ENCODE measurements around the gene RNF130. TPM values are rescaled to one million over a fixed set of nuclear protein-coding genes. Genes with fewer than 3 reads are reported as not detected.

The RNF130 gene
- total RNA-seq, 1 experiment from 2014 or later: 31.8 TPM

- TF ChIP-seq, protein P1, sequence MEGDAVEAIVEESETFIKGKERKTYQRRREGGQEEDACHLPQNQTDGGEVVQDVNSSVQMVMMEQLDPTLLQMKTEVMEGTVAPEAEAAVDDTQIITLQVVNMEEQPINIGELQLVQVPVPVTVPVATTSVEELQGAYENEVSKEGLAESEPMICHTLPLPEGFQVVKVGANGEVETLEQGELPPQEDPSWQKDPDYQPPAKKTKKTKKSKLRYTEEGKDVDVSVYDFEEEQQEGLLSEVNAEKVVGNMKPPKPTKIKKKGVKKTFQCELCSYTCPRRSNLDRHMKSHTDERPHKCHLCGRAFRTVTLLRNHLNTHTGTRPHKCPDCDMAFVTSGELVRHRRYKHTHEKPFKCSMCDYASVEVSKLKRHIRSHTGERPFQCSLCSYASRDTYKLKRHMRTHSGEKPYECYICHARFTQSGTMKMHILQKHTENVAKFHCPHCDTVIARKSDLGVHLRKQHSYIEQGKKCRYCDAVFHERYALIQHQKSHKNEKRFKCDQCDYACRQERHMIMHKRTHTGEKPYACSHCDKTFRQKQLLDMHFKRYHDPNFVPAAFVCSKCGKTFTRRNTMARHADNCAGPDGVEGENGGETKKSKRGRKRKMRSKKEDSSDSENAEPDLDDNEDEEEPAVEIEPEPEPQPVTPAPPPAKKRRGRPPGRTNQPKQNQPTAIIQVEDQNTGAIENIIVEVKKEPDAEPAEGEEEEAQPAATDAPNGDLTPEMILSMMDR (IDR thresholded peaks at IDR 0.05; ENCODE audit: unreplicated experiment): no peak
- ChIA-PET CTCF (no interaction called here), POLR2A (interaction anchor here (0.5 kb wide), 1 partner anchor 482 kb away, joined by 3 read pairs; no protein-coding TSS in a partner anchor)
- no TSS peak for BruUV-seq (replicated peaks)
- Mint-ChIP-seq H3K4me1 (ENCODE audit: insufficient read depth, unreplicated experiment) (peaks cover 10% of the 10 kb centered on the region), H3K27me3 (ENCODE audit: insufficient read depth, unreplicated experiment) (peaks cover 21% of the 10 kb centered on the region), H3K27ac (ENCODE audit: low read depth, unreplicated experiment) (no peak overlapping the region), H3K9me3 (ENCODE audit: unreplicated experiment) (no peaks in the 10 kb centered on the region), H3K4me3 (ENCODE audit: unreplicated experiment) (no peak overlapping the region), H3K36me3 (ENCODE audit: insufficient read depth, unreplicated experiment) (no peaks in the 10 kb centered on the region)
- DNase-seq (ENCODE audit: unreplicated experiment): no peak
- intact Hi-C loops (cut with micrococcal nuclease): no loop called here
These were observed 47.7 kb upstream of the RNF130 start for GRCh38 chr5:180119031-180119902.

DNA sequence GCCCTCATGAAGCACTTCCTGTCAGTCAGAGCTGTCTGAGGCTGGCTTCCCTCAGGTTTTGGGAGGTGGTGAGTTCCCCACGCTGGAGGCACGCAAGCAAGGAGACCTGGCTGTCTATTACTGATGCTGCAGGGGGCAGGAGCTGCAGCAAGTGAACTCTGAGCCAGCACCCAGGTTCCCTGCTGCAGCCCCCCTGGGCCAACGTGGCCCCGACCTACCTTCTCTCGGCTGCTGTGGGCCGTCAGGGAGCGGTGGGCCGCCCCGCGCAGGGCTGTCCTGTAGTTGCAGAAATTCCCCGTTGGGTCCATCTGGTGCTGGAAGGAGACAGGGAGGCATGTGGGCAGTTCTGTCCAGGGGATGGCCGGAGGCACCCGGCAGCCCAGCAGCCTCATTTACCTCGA is 46.8 kb upstream of the RNF130 start:
- H3K4me3 Mint-ChIP-seq (ENCODE audit: unreplicated experiment): no peak overlapping the region
- POLR2A ChIA-PET: interaction anchor here (0.9 kb wide), 1 partner anchor 536 kb away, joined by 3 read pairs; no protein-coding TSS in a partner anchor
- peaks cover 12% of the 10 kb centered on the region for H3K27me3 Mint-ChIP-seq (ENCODE audit: insufficient read depth, unreplicated experiment)
- H3K36me3 Mint-ChIP-seq (ENCODE audit: insufficient read depth, unreplicated experiment): no peaks in the 10 kb centered on the region
- TF ChIP-seq, protein P1 (IDR thresholded peaks at IDR 0.05; ENCODE audit: unreplicated experiment): no peak
- intact Hi-C loops (cut with micrococcal nuclease): no loop called here
- CTCF ChIA-PET: interaction anchor here (1.1 to 2.4 kb wide), 3 partner anchors 14 to 488 kb away, joined by 3 to 10 read pairs (median 5); no protein-coding TSS in a partner anchor
- no TSS peak for BruUV-seq (replicated peaks)
- peaks cover 9% of the 10 kb centered on the region for H3K4me1 Mint-ChIP-seq (ENCODE audit: insufficient read depth, unreplicated experiment)
- no peak for DNase-seq (ENCODE audit: unreplicated experiment)
- no peaks in the 10 kb centered on the region for H3K9me3 Mint-ChIP-seq (ENCODE audit: unreplicated experiment)
- no peak overlapping the region for H3K27ac Mint-ChIP-seq (ENCODE audit: low read depth, unreplicated experiment)

GRCh38 chr5:180117000-180117725 is 45.6 kb upstream of the RNF130 start:
- ChIA-PET CTCF (interaction anchor here (0.6 to 2.4 kb wide), 11 partner anchors 10 to 615 kb away, joined by 3 to 17 read pairs (median 5); partner anchors contain the start of gene RASGEF1C), POLR2A (interaction anchor here (0.5 kb wide), 1 partner anchor 18 kb away, joined by 3 read pairs; no protein-coding TSS in a partner anchor)
- no peak overlapping the region for H3K4me3 Mint-ChIP-seq (ENCODE audit: unreplicated experiment)
- no TSS peak for BruUV-seq (replicated peaks)
- no peaks in the 10 kb centered on the region for H3K4me1 Mint-ChIP-seq (ENCODE audit: insufficient read depth, unreplicated experiment)
- TF ChIP-seq, protein P1 (IDR thresholded peaks at IDR 0.05; ENCODE audit: unreplicated experiment): peak; percentile 63
- H3K27ac Mint-ChIP-seq (ENCODE audit: low read depth, unreplicated experiment): no peak overlapping the region
- no peaks in the 10 kb centered on the region for H3K9me3 Mint-ChIP-seq (ENCODE audit: unreplicated experiment)
- H3K36me3 Mint-ChIP-seq (ENCODE audit: insufficient read depth, unreplicated experiment): no peaks in the 10 kb centered on the region
- peak; percentile 52 for DNase-seq (ENCODE audit: unreplicated experiment)
- H3K27me3 Mint-ChIP-seq (ENCODE audit: insufficient read depth, unreplicated experiment): no peaks in the 10 kb centered on the region
- intact Hi-C loops (cut with micrococcal nuclease): loop anchor here (2.0 kb wide), 1 partner anchor 602 kb away; no protein-coding TSS in a partner anchor

All from MCF 10A (cell line).